ENCODE data around the gene AUTS2.

- no peak for TF ChIP-seq POLR2A (IDR thresholded peaks at IDR 0.05)
- TF ChIP-seq, protein P1, sequence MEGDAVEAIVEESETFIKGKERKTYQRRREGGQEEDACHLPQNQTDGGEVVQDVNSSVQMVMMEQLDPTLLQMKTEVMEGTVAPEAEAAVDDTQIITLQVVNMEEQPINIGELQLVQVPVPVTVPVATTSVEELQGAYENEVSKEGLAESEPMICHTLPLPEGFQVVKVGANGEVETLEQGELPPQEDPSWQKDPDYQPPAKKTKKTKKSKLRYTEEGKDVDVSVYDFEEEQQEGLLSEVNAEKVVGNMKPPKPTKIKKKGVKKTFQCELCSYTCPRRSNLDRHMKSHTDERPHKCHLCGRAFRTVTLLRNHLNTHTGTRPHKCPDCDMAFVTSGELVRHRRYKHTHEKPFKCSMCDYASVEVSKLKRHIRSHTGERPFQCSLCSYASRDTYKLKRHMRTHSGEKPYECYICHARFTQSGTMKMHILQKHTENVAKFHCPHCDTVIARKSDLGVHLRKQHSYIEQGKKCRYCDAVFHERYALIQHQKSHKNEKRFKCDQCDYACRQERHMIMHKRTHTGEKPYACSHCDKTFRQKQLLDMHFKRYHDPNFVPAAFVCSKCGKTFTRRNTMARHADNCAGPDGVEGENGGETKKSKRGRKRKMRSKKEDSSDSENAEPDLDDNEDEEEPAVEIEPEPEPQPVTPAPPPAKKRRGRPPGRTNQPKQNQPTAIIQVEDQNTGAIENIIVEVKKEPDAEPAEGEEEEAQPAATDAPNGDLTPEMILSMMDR (IDR thresholded peaks at IDR 0.05) = no peak
- TF ChIP-seq POLR2AphosphoS5 (IDR thresholded peaks at IDR 0.05) = no peak
- no peak for TF ChIP-seq EP300 (IDR thresholded peaks at IDR 0.05)
These were observed 720.2 kb downstream of the AUTS2 start for GRCh38 chr7:70318511-70318910.
